ENCODE results near the gene CD300LF. TPM values are rescaled to one million over a fixed set of nuclear protein-coding genes. Genes with fewer than 3 reads are reported as not detected.

Gene CD300LF
- total RNA-seq, 2 donors from 2014 or later = not detected

GRCh38 chr17:74698069-74698468 is 14.7 kb downstream of the CD300LF start:
- Mint-ChIP-seq H3K4me1 (no peaks in the 10 kb centered on the region), H3K36me3 (ENCODE audit: low read depth) (no peaks in the 10 kb centered on the region), H3K27ac (no peak overlapping the region), H3K4me3 (no peak overlapping the region), H3K27me3 (peaks cover 6% of the 10 kb centered on the region), H3K9me3 (no peaks in the 10 kb centered on the region)
- ATAC-seq (replicated peaks) = no peak

- H3K27me3 Mint-ChIP-seq = peaks cover 6% of the 10 kb centered on the region
These were observed 15.2 kb downstream of the CD300LF start for GRCh38 chr17:74697515-74697914.

GRCh38 chr17:74695629-74696028 is 17.1 kb downstream of the CD300LF start:
- no peaks in the 10 kb centered on the region for H3K36me3 Mint-ChIP-seq (ENCODE audit: low read depth)
- H3K27me3 Mint-ChIP-seq = peaks cover 6% of the 10 kb centered on the region
- H3K27ac Mint-ChIP-seq = no peak overlapping the region
- no peaks in the 10 kb centered on the region for H3K4me1 Mint-ChIP-seq
- H3K4me3 Mint-ChIP-seq = no peak overlapping the region
- H3K9me3 Mint-ChIP-seq = no peaks in the 10 kb centered on the region
- ATAC-seq (replicated peaks) = no peak

More at GRCh38 chr17:74697515-74697914, 15.2 kb downstream of the CD300LF start:
- Mint-ChIP-seq H3K4me3 (no peak overlapping the region), H3K36me3 (ENCODE audit: low read depth) (no peaks in the 10 kb centered on the region), H3K27ac (no peak overlapping the region), H3K4me1 (no peaks in the 10 kb centered on the region), H3K9me3 (no peaks in the 10 kb centered on the region)
- ATAC-seq (replicated peaks) = no peak

GRCh38 chr17:74694081-74694480 is 18.6 kb downstream of the CD300LF start:
- no peak for ATAC-seq (replicated peaks)
- H3K4me3 Mint-ChIP-seq = no peak overlapping the region
- peaks cover 3% of the 10 kb centered on the region for H3K27me3 Mint-ChIP-seq
- H3K27ac Mint-ChIP-seq = no peak overlapping the region
- H3K36me3 Mint-ChIP-seq (ENCODE audit: low read depth) = no peaks in the 10 kb centered on the region
- no peaks in the 10 kb centered on the region for H3K9me3 Mint-ChIP-seq
- H3K4me1 Mint-ChIP-seq = no peaks in the 10 kb centered on the region

- Mint-ChIP-seq H3K36me3 (ENCODE audit: low read depth) (no peaks in the 10 kb centered on the region), H3K4me3 (no peak overlapping the region), H3K4me1 (no peaks in the 10 kb centered on the region), H3K9me3 (no peaks in the 10 kb centered on the region), H3K27ac (no peak overlapping the region), H3K27me3 (peaks cover 3% of the 10 kb centered on the region)
- ATAC-seq (replicated peaks) = no peak
These were observed 21.6 kb downstream of the CD300LF start for GRCh38 chr17:74691151-74691550.

GRCh38 chr17:74690409-74690825 is 22.3 kb downstream of the CD300LF start:
- Mint-ChIP-seq H3K27me3 (peaks cover 5% of the 10 kb centered on the region), H3K9me3 (no peaks in the 10 kb centered on the region), H3K4me1 (no peaks in the 10 kb centered on the region), H3K4me3 (no peak overlapping the region), H3K27ac (no peak overlapping the region), H3K36me3 (ENCODE audit: low read depth) (no peaks in the 10 kb centered on the region)
- peak; percentile 48 for ATAC-seq (replicated peaks)

- ATAC-seq (replicated peaks) = no peak
- H3K36me3 Mint-ChIP-seq (ENCODE audit: low read depth) = no peaks in the 10 kb centered on the region
- H3K27me3 Mint-ChIP-seq = peaks cover 8% of the 10 kb centered on the region
- no peaks in the 10 kb centered on the region for H3K4me1 Mint-ChIP-seq
- H3K9me3 Mint-ChIP-seq = no peaks in the 10 kb centered on the region
- no peak overlapping the region for H3K4me3 Mint-ChIP-seq
- no peak overlapping the region for H3K27ac Mint-ChIP-seq
These were observed 24.8 kb downstream of the CD300LF start for GRCh38 chr17:74687886-74688285.

- no peaks in the 10 kb centered on the region for H3K9me3 Mint-ChIP-seq
- no peak for ATAC-seq (replicated peaks)
- no peak overlapping the region for H3K27ac Mint-ChIP-seq
- peaks cover 13% of the 10 kb centered on the region for H3K27me3 Mint-ChIP-seq
- H3K4me1 Mint-ChIP-seq = no peaks in the 10 kb centered on the region
- no peak overlapping the region for H3K4me3 Mint-ChIP-seq
- H3K36me3 Mint-ChIP-seq (ENCODE audit: low read depth) = no peaks in the 10 kb centered on the region
These were observed 26.0 kb downstream of the CD300LF start for GRCh38 chr17:74686761-74687160.

GRCh38 chr17:74682471-74683190 is 30.1 kb downstream of the CD300LF start:
- H3K27ac Mint-ChIP-seq = no peak overlapping the region
- H3K27me3 Mint-ChIP-seq = peaks cover 17% of the 10 kb centered on the region
- no peak for ATAC-seq (replicated peaks)
- no peaks in the 10 kb centered on the region for H3K9me3 Mint-ChIP-seq
- H3K4me3 Mint-ChIP-seq = no peak overlapping the region
- peaks cover 11% of the 10 kb centered on the region for H3K4me1 Mint-ChIP-seq
- H3K36me3 Mint-ChIP-seq (ENCODE audit: low read depth) = no peaks in the 10 kb centered on the region

GRCh38 chr17:74682028-74682427 is 30.7 kb downstream of the CD300LF start:
- Mint-ChIP-seq H3K36me3 (ENCODE audit: low read depth) (no peaks in the 10 kb centered on the region), H3K4me1 (peaks cover 17% of the 10 kb centered on the region), H3K4me3 (no peak overlapping the region), H3K27ac (no peak overlapping the region), H3K9me3 (no peaks in the 10 kb centered on the region), H3K27me3 (peaks cover 17% of the 10 kb centered on the region)
- ATAC-seq (replicated peaks) = no peak

- ATAC-seq (replicated peaks) = no peak
- Mint-ChIP-seq H3K9me3 (no peaks in the 10 kb centered on the region), H3K36me3 (ENCODE audit: low read depth) (no peaks in the 10 kb centered on the region), H3K27me3 (peaks cover 17% of the 10 kb centered on the region), H3K4me1 (peaks cover 17% of the 10 kb centered on the region), H3K27ac (no peak overlapping the region), H3K4me3 (no peak overlapping the region)
These were observed 31.8 kb downstream of the CD300LF start for GRCh38 chr17:74680941-74681340.

GRCh38 chr17:74680213-74680612 is 32.5 kb downstream of the CD300LF start:
- Mint-ChIP-seq H3K9me3 (no peaks in the 10 kb centered on the region), H3K4me1 (peaks cover 17% of the 10 kb centered on the region), H3K27ac (no peak overlapping the region), H3K36me3 (ENCODE audit: low read depth) (no peaks in the 10 kb centered on the region), H3K27me3 (peaks cover 12% of the 10 kb centered on the region), H3K4me3 (no peak overlapping the region)
- no peak for ATAC-seq (replicated peaks)

GRCh38 chr17:74679374-74679773 is 33.3 kb downstream of the CD300LF start:
- H3K4me3 Mint-ChIP-seq = no peak overlapping the region
- no peak overlapping the region for H3K27ac Mint-ChIP-seq
- no peak for ATAC-seq (replicated peaks)
- H3K4me1 Mint-ChIP-seq = peaks cover 17% of the 10 kb centered on the region
- no peaks in the 10 kb centered on the region for H3K9me3 Mint-ChIP-seq
- no peaks in the 10 kb centered on the region for H3K36me3 Mint-ChIP-seq (ENCODE audit: low read depth)
- H3K27me3 Mint-ChIP-seq = peaks cover 18% of the 10 kb centered on the region

GRCh38 chr17:74678541-74678940 is 34.2 kb downstream of the CD300LF start:
- Mint-ChIP-seq H3K36me3 (ENCODE audit: low read depth) (no peaks in the 10 kb centered on the region), H3K27ac (peak overlapping the region; percentile 61), H3K4me1 (peaks cover 17% of the 10 kb centered on the region), H3K4me3 (no peak overlapping the region), H3K27me3 (peaks cover 15% of the 10 kb centered on the region), H3K9me3 (no peaks in the 10 kb centered on the region)
- no peak for ATAC-seq (replicated peaks)

GRCh38 chr17:74677558-74678466 is 34.9 kb downstream of the CD300LF start:
- peak overlapping the region; percentile 41 for H3K4me3 Mint-ChIP-seq

More at GRCh38 chr17:74677558-74678466, 34.9 kb downstream of the CD300LF start:
- Mint-ChIP-seq H3K9me3 (no peaks in the 10 kb centered on the region), H3K27ac (peak overlapping the region; percentile 61), H3K4me1 (peaks cover 17% of the 10 kb centered on the region), H3K27me3 (peaks cover 14% of the 10 kb centered on the region), H3K36me3 (ENCODE audit: low read depth) (no peaks in the 10 kb centered on the region)
- ATAC-seq (replicated peaks) = no peak
